Stimulated activated CD8-positive, alpha-beta memory T cell treated with anti-CD3 and anti-CD28 coated beads, Interleukin-4, amount 100 ng/mL, for 4 hours (primary cell): ENCODE results near the gene NTN1.
"Not testable (repeated sequence)": the region's sequence is repeated elsewhere in the genome, so short reads cannot be mapped to it uniquely, and the experiment has no call there.

Experiments
- DNase-seq, 2 donors: peaks; one replicate each; pipeline ENCODE4 v3.0.0-alpha.2; 2020; ENCODE audit warnings: low read depth in 2 of 2, low spot score in 1 of 2

Gene NTN1

GRCh38 chr17:9080296-9080914 lies 59.1 kb downstream of the NTN1 start:
- no peak for DNase-seq

DNA sequence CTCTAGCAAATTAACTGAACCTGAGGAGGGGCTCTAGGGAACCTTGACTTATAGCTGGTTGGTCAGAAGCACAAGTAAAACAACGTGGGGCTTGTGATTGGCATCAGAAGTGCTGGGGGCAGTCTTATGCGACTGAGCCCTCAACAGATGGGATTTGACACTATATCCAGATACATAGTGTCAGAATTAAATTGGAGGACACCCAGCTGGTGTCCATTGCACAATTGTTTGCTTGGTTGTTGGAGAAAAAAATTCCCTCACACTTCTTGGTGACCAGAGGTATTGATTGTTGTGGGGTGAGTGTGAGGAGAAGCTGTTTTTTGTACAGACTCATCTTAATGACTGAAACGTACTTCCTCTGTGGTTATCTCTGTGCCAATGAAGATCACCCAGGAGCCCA lies 59.7 kb downstream of the NTN1 start:
- DNase-seq: no peak

- no peak for DNase-seq
Measured at GRCh38 chr17:9086577-9086976, 65.3 kb downstream of the NTN1 start.

DNA sequence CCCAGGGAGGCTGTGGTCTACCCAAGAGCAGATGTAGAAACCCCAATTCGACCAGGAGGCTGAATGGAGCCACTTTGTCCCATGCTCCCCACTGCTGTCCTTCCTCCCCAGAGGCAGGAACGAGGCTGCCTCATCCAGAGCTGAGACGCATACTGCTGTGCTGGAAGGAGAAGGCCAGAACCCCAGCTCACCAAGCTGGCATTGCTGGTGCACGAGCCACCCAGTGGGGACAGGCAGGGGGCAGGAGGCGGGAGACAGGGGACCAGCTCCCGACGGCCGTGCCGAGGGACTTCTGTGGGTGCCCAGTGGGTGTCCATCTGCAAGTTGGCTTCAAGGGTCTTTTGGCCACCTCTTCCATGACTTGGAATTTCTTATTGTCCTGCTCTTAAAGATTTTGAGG lies 66.6 kb downstream of the NTN1 start:
- DNase-seq: no peak

- DNase-seq: no peak
Measured at GRCh38 chr17:9090641-9091096, 69.4 kb downstream of the NTN1 start.

DNA sequence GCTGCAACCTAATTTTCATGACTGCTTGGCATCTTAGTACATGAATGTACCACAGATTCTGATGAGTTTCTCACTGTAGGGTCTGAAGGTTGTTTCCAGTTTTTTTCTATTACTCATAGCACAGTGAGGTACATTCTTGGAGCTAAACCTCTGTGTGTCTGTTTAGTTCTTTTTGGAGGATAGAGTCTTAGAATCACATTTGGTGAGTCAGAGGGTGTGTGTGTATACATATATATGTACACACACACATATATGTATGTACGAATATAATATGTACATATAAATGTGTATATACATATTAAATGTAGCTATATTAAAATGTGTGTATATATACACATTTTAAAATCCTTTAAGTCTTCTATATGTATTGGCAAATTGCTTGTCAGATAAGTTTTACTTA lies 72.9 kb downstream of the NTN1 start:
- DNase-seq: no peak

DNA sequence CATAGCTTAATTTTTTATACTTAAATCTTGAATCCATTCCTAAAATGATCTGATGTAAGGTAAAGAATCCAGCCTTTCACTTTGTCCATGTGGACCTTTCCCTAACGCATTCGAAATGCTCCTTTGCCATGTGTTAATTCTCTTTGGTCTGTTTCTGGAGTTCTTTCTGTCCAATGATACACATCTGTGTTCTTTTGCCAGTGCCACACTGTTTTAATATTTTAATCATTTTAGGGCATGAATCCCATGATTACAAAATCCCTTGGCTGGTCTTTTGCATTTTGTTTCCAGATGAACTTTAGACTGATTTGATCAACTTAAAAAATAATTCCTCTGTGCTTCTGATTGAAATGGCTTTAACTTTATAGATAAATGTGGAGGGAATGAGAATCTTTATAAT lies 74.1 kb downstream of the NTN1 start:
- no peak for DNase-seq

DNA sequence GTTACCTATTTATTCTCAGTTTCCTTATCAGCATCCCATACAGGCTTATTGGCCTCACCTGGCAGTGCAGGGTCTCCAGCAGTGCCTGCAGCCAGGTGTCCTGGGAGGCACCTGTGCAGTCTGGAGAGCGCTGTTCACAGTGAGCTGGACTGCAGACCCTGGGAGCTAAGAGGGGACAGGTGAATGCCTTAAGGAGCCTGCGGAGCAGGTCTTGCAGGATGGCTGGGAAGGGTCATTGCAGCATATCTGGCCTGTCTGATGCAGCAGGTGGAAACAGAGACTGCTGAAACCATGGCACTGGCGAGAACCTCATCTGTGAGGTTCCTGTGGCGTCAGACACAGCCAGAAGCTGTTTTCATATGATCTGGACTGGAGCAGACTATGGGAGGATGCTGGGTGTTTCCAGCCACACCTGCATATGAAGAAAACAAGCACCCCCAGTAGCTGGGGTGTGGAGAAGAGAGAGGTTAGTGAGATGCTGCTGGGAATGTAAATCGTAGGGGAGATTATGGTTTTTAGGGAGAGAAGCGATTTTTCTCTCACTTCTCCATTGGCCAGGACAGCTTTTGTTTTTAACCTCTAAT lies 77.0 kb downstream of the NTN1 start:
- no peak for DNase-seq

DNA sequence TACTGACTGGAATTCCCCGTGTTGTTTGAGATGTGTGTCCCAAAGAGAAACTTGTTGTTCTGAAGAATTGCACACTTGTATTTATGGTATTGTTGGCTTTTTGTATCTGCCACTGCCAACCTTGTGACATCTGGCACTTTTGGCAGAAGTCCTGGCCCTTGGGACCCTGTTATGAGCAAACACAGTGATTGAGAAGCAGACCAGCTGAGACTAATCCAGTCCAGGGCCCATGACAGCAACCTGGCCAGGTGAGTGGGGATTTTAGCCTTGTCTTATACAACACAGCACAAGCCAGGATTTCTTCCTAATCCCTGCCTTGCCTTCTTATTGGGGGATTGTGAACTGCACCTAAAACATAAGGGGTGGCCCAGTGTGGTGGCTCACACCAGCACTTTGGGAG lies 80.0 kb downstream of the NTN1 start:
- DNase-seq: no peak

DNA sequence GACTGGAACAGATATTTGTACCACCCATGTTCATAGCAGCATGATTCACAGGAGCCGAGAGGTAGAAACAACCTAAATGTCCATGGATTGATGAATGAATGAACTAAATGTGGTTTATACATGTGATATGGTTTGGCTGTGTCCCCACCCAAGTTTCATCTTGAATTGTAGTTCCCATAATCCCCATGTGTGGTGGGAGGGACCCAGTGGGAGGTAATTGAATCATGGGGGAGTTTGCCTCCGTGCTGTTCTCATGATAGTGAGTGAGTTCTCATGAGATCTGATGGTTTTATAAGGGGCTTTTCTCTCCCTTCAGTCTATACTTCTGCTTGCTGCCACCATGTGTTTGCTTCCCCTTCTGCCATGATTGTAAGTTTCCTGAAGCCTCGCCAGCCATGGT lies 81.9 kb downstream of the NTN1 start:
- not testable (repeated sequence) for DNase-seq

DNA sequence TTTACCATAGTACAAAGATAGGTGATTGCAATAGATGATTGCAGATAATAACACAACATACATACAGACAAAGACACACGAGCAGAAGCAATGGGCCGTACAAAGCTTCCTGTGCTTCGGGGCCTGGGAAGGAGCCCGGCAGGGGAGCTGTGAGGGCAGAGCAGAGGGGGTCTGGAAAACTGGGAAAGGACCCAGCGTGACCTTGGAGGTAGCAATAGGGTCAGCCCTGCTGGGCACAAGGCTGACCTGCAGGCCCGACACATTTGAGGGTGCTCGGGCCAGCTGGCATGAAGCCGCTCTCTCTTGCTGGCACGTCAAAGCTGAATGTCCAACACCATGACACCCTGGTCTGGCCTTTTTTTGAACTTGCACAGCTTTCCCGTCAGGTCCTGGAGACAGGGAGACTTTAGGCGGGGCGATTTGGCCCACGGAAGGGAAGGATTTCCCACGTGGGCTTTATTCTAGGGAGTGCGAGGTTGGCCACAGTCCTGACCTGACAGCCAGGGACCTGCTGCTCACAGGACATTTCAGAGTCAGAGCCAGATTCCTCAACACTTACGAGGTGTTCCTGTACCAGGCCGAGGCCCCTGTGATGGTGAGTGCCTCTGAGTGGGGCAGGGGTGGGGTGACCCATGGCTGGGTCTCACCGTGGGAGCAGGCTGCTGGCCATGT lies 83.2 kb downstream of the NTN1 start:
- DNase-seq: no peak

GRCh38 chr17:9105068-9105868 lies 84.0 kb downstream of the NTN1 start:
- DNase-seq: no peak

- DNase-seq: not testable (repeated sequence)
Measured at GRCh38 chr17:9106278-9106677, 85.0 kb downstream of the NTN1 start.

DNA sequence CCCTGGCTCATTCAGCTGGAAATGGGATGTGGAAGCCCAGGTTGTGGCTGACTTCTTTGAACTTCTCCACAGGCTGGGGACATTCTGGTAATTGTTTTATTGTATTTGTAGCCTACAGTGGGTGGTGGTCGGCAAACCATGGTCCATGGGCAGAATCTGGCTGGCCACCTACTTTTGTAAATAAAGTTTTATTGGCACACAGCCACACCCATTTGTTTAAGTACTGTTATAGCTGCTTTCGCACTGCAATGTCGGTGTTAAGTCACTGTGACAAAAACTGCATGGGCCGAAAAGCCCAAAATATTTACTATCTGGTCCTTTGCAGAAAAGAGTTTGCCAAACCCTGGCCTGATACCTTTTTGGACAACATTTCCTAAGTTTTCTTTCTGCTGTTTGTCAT lies 86.2 kb downstream of the NTN1 start:
- DNase-seq: no peak

DNA sequence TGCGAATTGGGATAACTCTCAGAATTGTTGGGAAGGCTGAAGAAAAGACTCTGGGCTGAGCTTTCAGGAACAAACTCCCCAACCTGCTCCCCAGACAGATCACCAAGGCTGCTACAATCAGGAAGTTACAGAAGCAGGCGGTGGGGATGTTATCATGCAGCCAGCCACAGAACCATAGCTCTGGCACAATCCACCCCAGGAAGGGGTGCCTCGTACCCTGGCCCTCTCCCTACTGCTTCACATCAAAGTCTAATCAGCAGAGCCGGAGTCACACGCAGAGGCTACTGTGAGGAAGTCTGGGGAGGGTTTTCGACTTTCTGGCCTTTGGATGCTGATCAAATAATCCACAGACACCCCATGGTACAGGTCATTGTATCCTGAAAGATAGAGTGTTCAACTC lies 86.8 kb downstream of the NTN1 start:
- no peak for DNase-seq

GRCh38 chr17:9109933-9110332 lies 88.6 kb downstream of the NTN1 start:
- no peak for DNase-seq

GRCh38 chr17:9110501-9110900 lies 89.2 kb downstream of the NTN1 start:
- no peak for DNase-seq

- DNase-seq: peak; percentile 5 to 37
Measured at GRCh38 chr17:9115214-9116191, 94.2 kb downstream of the NTN1 start.

DNA sequence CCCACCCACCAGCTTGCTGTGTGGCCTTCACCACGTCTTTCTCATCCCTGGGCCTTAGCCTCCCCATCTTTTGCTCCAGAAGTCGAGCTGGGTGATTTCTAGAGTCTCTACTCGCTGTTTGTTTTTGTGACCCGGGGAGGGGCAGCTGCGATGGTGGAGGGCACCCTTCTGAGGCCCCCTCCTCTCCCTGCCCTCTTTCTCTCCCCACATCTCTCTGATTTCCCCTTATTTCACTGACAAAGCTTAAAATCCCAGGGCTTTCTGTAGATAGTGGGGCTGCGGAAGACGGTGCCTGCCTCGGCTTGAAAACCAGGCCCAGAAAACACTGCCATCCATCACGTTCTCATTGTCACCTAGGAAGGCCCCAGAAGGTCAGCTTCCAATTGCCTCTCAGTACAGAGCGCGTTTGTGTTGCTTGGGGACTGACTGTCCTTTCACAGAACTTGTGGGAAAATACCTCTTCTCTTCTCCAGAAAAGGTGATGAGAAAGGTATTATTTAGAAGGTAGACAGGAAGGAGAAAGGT lies 95.1 kb downstream of the NTN1 start:
- DNase-seq: no peak

DNA sequence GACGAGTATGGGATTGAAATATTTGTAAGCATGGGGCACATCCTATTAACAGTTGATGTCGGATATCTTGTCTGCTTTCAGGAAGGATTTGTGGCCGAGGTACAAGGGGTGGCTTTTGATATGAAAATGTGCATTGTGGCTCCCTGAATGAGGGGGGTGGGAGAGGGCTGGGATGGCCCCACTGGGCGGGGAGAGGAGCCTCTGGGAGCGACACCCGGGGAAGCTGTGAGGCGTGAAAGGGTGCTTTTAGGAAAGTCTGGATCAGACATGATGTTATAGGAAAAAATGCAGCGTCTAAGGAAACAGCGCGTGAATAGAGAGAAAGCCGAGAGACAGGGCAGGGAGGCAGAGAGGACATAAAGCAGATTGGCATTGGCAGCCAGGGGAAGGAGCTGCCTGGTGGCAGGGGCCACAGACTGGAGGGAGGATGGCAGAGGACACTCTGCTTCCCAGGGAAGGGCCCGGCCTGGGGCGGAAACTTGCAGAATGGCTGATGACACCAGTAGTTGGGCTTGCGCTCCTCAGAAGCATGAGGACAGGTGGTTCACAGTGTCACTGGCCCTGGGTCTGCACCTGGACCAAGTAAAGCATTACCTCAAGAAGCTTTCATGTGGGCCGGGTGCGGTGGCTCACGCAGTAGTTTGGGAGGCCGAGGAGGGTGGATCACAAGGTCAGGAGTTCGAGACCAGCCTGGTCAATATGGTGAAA lies 95.7 kb downstream of the NTN1 start:
- no peak for DNase-seq
